H1 (cell line): Measurements from ENCODE around the gene SRRM4. TPM values are rescaled to one million over a fixed set of nuclear protein-coding genes. Genes with fewer than 3 reads are reported as not detected.

Source experiments
- BRCA1 ChIP-seq: IDR thresholded peaks from 2 replicates; pipeline ENCODE4 v1.6.1; 2012; ENCODE audit warnings: low read depth, low read length, improper control_type of control experiment
- CHD7 ChIP-seq: fragments of 300-600 bp; sonication (generic); IDR thresholded peaks from 2 replicates; pipeline ENCODE4 v1.7.1; 2012; ENCODE audit warnings: low read length, moderate library complexity, mild to moderate bottlenecking, inconsistent platforms; ENCODE audit not compliant: insufficient replicate concordance
- EGR1 ChIP-seq: IDR thresholded peaks from 2 replicates; pipeline ENCODE4 v1.6.1; 2011; ENCODE audit warnings: low read depth, low read length, borderline replicate concordance
- HDAC2 ChIP-seq, 2 experiments: fragments of 300-600 bp in 1 of 2; sonication (generic) in 1 of 2; IDR thresholded peaks; 2 replicates each; pipeline ENCODE4 v1.6.1; 2011 to 2012; ENCODE audit warnings: low read depth in 2 of 2, low read length in 2 of 2, mild to moderate bottlenecking in 2 of 2, moderate library complexity in 2 of 2, borderline replicate concordance in 1 of 2, inconsistent platforms in 1 of 2
- POLR2A ChIP-seq, 2 experiments: IDR thresholded peaks; 1 replicate in 1 of 2; 2 replicates in 1 of 2; pipeline ENCODE4 v1.6.1; 2011; ENCODE audit warnings: low read depth in 2 of 2, low read length in 2 of 2, mild to moderate bottlenecking in 2 of 2; ENCODE audit errors: control extremely low read depth in 1 of 2
- RFX5 ChIP-seq: IDR thresholded peaks from 2 replicates; pipeline ENCODE4 v1.6.1; 2011; ENCODE audit warnings: low read depth, low read length, improper control_type of control experiment, borderline replicate concordance
- SIX5 ChIP-seq: IDR thresholded peaks from 2 replicates; pipeline ENCODE4 v1.6.1; 2011; ENCODE audit warnings: mild to moderate bottlenecking, low read depth, low read length
- polyA plus RNA-seq, 7 experiments: library from polyadenylated mRNA; depleted of rRNA in 3 of 7; stranded (reverse) in 5 of 7; unstranded in 2 of 7; fragments of >200 nt in 5 of 7; fragments of 200-250 nt in 2 of 7; gene quantifications; 1 replicate in 5 of 7; 2 replicates in 1 of 7; 4 replicates in 1 of 7; pipeline versions ENCODE4 v1.2.1 to v1.2.3, GENCODE V29; 2011 to 2013; ENCODE audit warnings: missing spikeins in 2 of 7, mixed read lengths in 2 of 7
- total RNA-seq: library from RNA; stranded (reverse); fragmentation: NEBNext Ultra II Directional; extraction: Animal tissue kit (Norgen Biotek cat#: 25700); gene quantifications from 2 replicates; pipeline ENCODE4 v1.2.1, GENCODE V29; 2021

SRRM4 gene
- total and polyA plus RNA-seq, 2 of the 8 experiments (the other 6 are each of a cell fraction or from before 2014, with no cell fraction given), result 0.53 to 1.1 TPM

GRCh38 chr12:118979763-118980406 is 1.5 kb upstream of the SRRM4 start (continued):
- no peak for TF ChIP-seq CHD7
- TF ChIP-seq BRCA1, result no peak
- no peak for TF ChIP-seq EGR1
- TF ChIP-seq POLR2A (IDR thresholded peaks at IDR 0.05; ENCODE audit: control extremely low read depth in 1 of 2, low read depth in 2 of 2, low read length in 2 of 2), result no peak
- 0 out of 4 replicates have a peak, but pooled peaks of 1 of the 2 experiments have one; percentile 7 for TF ChIP-seq HDAC2 (IDR thresholded peaks at IDR 0.05; ENCODE audit: borderline replicate concordance in 1 of 2, low read depth in 2 of 2, low read length in 2 of 2)
- no peak for TF ChIP-seq RFX5
- no peak for TF ChIP-seq SIX5
